NCI-H748 (cell line): Measurements from ENCODE around the gene MAJIN.
"Not testable (repeated sequence)": the region's sequence is repeated elsewhere in the genome, so short reads cannot be mapped to it uniquely, and the experiment has no call there.

ENCODE experiments used
- DNase-seq: peaks from one replicate; lab custom pipeline; 2025; ENCODE audit not compliant: unreplicated experiment; lab: John Stamatoyannopoulos, UW

Gene MAJIN

GRCh38 chr11:64971421-64972233 lies at the start of gene MAJIN:
Gene MAJIN, minus strand, starts transcription at chr11:64972108. Its CDS starts 12,703 bp downstream, at chr11:64959405.
- DNase-seq: no peak

GRCh38 chr11:65021509-65021908 lies 49.6 kb upstream of the MAJIN start:
- no peak for DNase-seq

GRCh38 chr11:65021003-65021402 lies 49.1 kb upstream of the MAJIN start:
- DNase-seq: no peak

GRCh38 chr11:65019824-65020223 lies 47.9 kb upstream of the MAJIN start:
- no peak for DNase-seq

- DNase-seq: no peak
These were observed 46.0 kb upstream of the MAJIN start for GRCh38 chr11:65017937-65018336.

GRCh38 chr11:65016705-65017104 lies 44.8 kb upstream of the MAJIN start:
- DNase-seq: no peak

- DNase-seq: no peak
These were observed 42.9 kb upstream of the MAJIN start for GRCh38 chr11:65014726-65015227.

GRCh38 chr11:65013888-65014725 lies 42.2 kb upstream of the MAJIN start, which contains the start of gene ARL2:
Gene ARL2, plus strand, starts transcription at chr11:65014160. Its CDS starts 48 bp downstream, at chr11:65014208.
- DNase-seq: peak; percentile 93

- peak; percentile 86 for DNase-seq
These were observed 41.4 kb upstream of the MAJIN start for GRCh38 chr11:65013130-65013887.

GRCh38 chr11:65008873-65009272 lies 37.0 kb upstream of the MAJIN start:
- no peak for DNase-seq

GRCh38 chr11:65008016-65008415 lies 36.1 kb upstream of the MAJIN start:
- no peak for DNase-seq

GRCh38 chr11:65003968-65004367 lies 32.1 kb upstream of the MAJIN start:
- not testable (repeated sequence) for DNase-seq

GRCh38 chr11:65003282-65003681 lies 31.4 kb upstream of the MAJIN start:
- DNase-seq: no peak

GRCh38 chr11:65002706-65003105 lies 30.8 kb upstream of the MAJIN start:
- no peak for DNase-seq

GRCh38 chr11:64999478-64999877 lies 27.6 kb upstream of the MAJIN start:
- no peak for DNase-seq

- no peak for DNase-seq
These were observed 27.0 kb upstream of the MAJIN start for GRCh38 chr11:64998690-64999431.

- DNase-seq: no peak
These were observed 26.2 kb upstream of the MAJIN start for GRCh38 chr11:64998141-64998540.

- peak; percentile 27 for DNase-seq
These were observed 24.9 kb upstream of the MAJIN start, which contains the start of gene BATF2 for GRCh38 chr11:64996710-64997380. Gene BATF2, minus strand, starts transcription at chr11:64996971. Its CDS starts 57 bp downstream, at chr11:64996914.

- no peak for DNase-seq
These were observed 24.4 kb upstream of the MAJIN start for GRCh38 chr11:64996327-64996709.

- DNase-seq: no peak
These were observed 22.4 kb upstream of the MAJIN start for GRCh38 chr11:64994318-64994717.
